OCI-M1 (cell line): Measurements from ENCODE around the gene SIVA1.
"Not testable (repeated sequence)": the region's sequence is repeated elsewhere in the genome, so short reads cannot be mapped to it uniquely, and the experiment has no call there.

ENCODE experiments used
- DNase-seq: peaks from one replicate; lab custom pipeline; 2025; lab: John Stamatoyannopoulos, UW

SIVA1 gene

GRCh38 chr14:104719343-104719742 lies 33.6 kb upstream of the SIVA1 start:
- DNase-seq = no peak

GRCh38 chr14:104721505-104722431 lies 31.2 kb upstream of the SIVA1 start:
- no peak for DNase-seq

GRCh38 chr14:104722938-104723650 lies 29.9 kb upstream of the SIVA1 start:
- no peak for DNase-seq

- peak; percentile 61 for DNase-seq
Observed at GRCh38 chr14:104723651-104724406, 29.1 kb upstream of the SIVA1 start, which contains the start of gene ADSS1. Gene ADSS1 (plus strand): TSS chr14:104724229. CDS start chr14:104724271, 42 bp downstream.

- DNase-seq = no peak
Observed at GRCh38 chr14:104724407-104724980, 28.5 kb upstream of the SIVA1 start.

GRCh38 chr14:104724981-104725771 lies 27.8 kb upstream of the SIVA1 start:
- DNase-seq = peak; percentile 46

GRCh38 chr14:104725772-104726548 lies 27.0 kb upstream of the SIVA1 start:
- DNase-seq = no peak

- no peak for DNase-seq
Observed at GRCh38 chr14:104726600-104727451, 26.1 kb upstream of the SIVA1 start.

- no peak for DNase-seq
Observed at GRCh38 chr14:104728631-104729030, 24.3 kb upstream of the SIVA1 start.

- not testable (repeated sequence) for DNase-seq
Observed at GRCh38 chr14:104729176-104729834, 23.6 kb upstream of the SIVA1 start.

GRCh38 chr14:104729835-104730181 lies 23.1 kb upstream of the SIVA1 start:
- DNase-seq = no peak

GRCh38 chr14:104730487-104730886 lies 22.5 kb upstream of the SIVA1 start:
- no peak for DNase-seq

GRCh38 chr14:104731320-104732294 lies 21.3 kb upstream of the SIVA1 start:
- DNase-seq = peak; percentile 21

- DNase-seq = no peak
Observed at GRCh38 chr14:104732355-104732804, 20.6 kb upstream of the SIVA1 start.

- no peak for DNase-seq
Observed at GRCh38 chr14:104732931-104733681, 19.8 kb upstream of the SIVA1 start.

GRCh38 chr14:104734051-104734587 lies 18.8 kb upstream of the SIVA1 start:
- DNase-seq = no peak

GRCh38 chr14:104734601-104734990 lies 18.4 kb upstream of the SIVA1 start:
- no peak for DNase-seq
